CD4-positive, CD25-positive, alpha-beta regulatory T cell (primary cell): ENCODE results near the gene KCNG3. TPM values are rescaled to one million over a fixed set of nuclear protein-coding genes. Genes with fewer than 3 reads are reported as not detected.

ENCODE experiments used
- ATAC-seq, 2 donors: fragments of 150-1000 bp; cut with Tn5 transposase; one replicate each; pipeline ENCODE4 v1.10.0; 2021; ENCODE audit warnings: low read depth in 2 of 2, moderate number of reproducible peaks in 2 of 2, moderate library complexity in 1 of 2
- DNase-seq, 3 donors: peaks; one replicate each; pipeline versions ENCODE4 v3.0.0 to v3.0.0-alpha.2; 2012 to 2022; ENCODE audit warnings: mixed read lengths in 1 of 3
- H3K27ac ChIP-seq: one replicate; pipeline ENCODE4 v1.7.0; 2013; ENCODE audit warnings: mild to moderate bottlenecking, low read length; ENCODE audit not compliant: insufficient read depth, poor library complexity, severe bottlenecking
- H3K27me3 ChIP-seq: one replicate; pipeline ENCODE4 v1.7.0; 2013; ENCODE audit warnings: low read length; ENCODE audit not compliant: control insufficient read depth, insufficient read depth
- H3K36me3 ChIP-seq: one replicate; pipeline ENCODE4 v1.7.0; 2013; ENCODE audit warnings: mild to moderate bottlenecking, low read length, moderate library complexity; ENCODE audit not compliant: control insufficient read depth, insufficient read depth
- H3K4me1 ChIP-seq: 2 replicates; pipeline ENCODE4 v1.7.0; 2013; ENCODE audit warnings: mild to moderate bottlenecking, low read length; ENCODE audit not compliant: insufficient read depth, control insufficient read depth, poor library complexity, severe bottlenecking
- H3K4me3 ChIP-seq: one replicate; pipeline ENCODE4 v1.7.0; 2013; ENCODE audit warnings: low read depth, mild to moderate bottlenecking, low read length, moderate library complexity
- H3K9me3 ChIP-seq, 2 experiments: 1 replicate in 1 of 2; 2 replicates in 1 of 2; pipeline ENCODE4 v1.7.0; 2013; ENCODE audit warnings: low read length in 2 of 2, mild to moderate bottlenecking in 1 of 2, moderate library complexity in 1 of 2; ENCODE audit not compliant: control insufficient read depth in 2 of 2
- H3K27ac Mint-ChIP-seq, 3 donors: one replicate each; pipeline ENCODE4 v1.8.0; 2020 to 2022; ENCODE audit warnings: mild to moderate bottlenecking in 3 of 3, mixed read lengths in 3 of 3, moderate library complexity in 2 of 3
- H3K27me3 Mint-ChIP-seq: one replicate; pipeline ENCODE4 v1.8.0; 2022; ENCODE audit warnings: mild to moderate bottlenecking, mixed read lengths
- H3K36me3 Mint-ChIP-seq: one replicate; pipeline ENCODE4 v1.8.0; 2020; ENCODE audit warnings: mixed read lengths
- H3K4me1 Mint-ChIP-seq, 4 donors: one replicate each; pipeline ENCODE4 v1.8.0; 2020 to 2022; ENCODE audit warnings: mixed read lengths in 4 of 4, mild to moderate bottlenecking in 1 of 4
- H3K4me3 Mint-ChIP-seq, 4 donors: one replicate each; pipeline ENCODE4 v1.8.0; 2020 to 2022; ENCODE audit warnings: mild to moderate bottlenecking in 4 of 4, mixed read lengths in 4 of 4, moderate library complexity in 3 of 4
- H3K9me3 Mint-ChIP-seq, 7 donors: one replicate each; pipeline ENCODE4 v1.8.0; 2020 to 2022; ENCODE audit warnings: mixed read lengths in 7 of 7, mild to moderate bottlenecking in 3 of 7, moderate library complexity in 2 of 7
- polyA plus RNA-seq, 4 donors: library from polyadenylated mRNA; unstranded; fragments of 300-500 nt; fragmentation: Illumina TruSeq; gene quantifications; one replicate each; pipeline ENCODE4 v1.2.3, GENCODE V29; 2021
- total RNA-seq: library from RNA; stranded (reverse); gene quantifications from one replicate; pipeline ENCODE4 v1.2.3, GENCODE V29; 2022

The KCNG3 gene
- total and polyA plus RNA-seq, 5 donors from 2014 or later = not detected

DNA sequence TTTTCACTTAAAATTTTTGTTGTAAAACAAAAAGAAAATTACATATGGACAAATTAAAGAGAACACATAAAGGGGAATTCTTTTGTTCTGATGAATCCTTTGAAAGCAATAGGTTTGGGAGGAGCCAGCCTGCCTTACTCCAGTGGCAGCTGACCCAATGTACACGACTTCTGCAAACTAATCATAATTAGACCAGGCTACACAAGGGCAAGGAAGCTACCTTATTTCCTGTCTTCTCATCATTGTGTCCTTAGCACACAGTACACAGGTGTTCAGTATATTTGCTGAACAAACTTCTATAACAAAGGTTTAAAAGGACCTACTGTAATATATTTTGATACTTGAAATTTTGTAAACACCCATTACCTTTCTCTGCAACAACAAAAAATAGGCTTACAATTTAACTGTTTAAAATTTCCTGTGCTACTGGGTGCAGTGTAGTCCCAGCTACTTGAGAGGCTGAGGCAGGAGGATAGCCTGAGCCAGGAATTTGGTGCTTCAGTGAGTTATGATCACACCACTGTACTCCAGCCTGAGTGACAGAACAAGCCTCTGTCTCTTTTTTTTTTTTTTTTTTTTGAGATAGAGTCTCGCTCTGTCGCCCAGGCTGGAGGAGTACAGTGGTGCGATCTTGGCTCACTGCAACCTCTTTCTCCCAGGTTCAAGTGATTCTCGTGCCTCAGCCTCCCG is 18.9 kb downstream of the KCNG3 start:
- Mint-ChIP-seq H3K27me3 (peaks cover 3% of the 10 kb centered on the region), H3K27ac (no peak overlapping the region), H3K4me1 (no peaks in the 10 kb centered on the region), H3K4me3 (no peak overlapping the region), H3K36me3 (no peaks in the 10 kb centered on the region), H3K9me3 (no peaks in the 10 kb centered on the region)
- Histone ChIP-seq H3K4me1 (no peaks in the 10 kb centered on the region), H3K4me3 (no peak overlapping the region), H3K9me3 (no peaks in the 10 kb centered on the region), H3K36me3 (no peaks in the 10 kb centered on the region), H3K27ac (no peak overlapping the region), H3K27me3 (no peaks in the 10 kb centered on the region)
- no peak for ATAC-seq
- no peak for DNase-seq

DNA sequence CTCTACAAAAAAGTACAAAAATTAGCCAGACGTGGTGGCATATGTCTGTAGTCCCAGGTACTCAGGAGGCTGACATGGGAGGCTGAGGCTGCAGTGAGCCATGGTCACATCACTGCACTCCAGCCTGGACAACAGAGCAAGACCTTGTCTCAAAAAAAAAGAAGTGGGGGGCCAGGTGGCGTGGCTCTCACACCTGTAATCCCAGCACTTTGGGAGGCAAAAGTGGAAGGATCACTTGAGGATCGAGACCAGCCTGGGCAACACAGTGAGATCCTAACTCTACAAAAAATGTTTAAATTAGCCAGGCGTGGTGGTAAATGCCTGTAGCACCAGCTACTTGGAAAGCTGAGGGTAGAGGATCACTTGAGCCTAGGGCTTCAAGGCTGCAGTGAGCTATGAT is 23.1 kb downstream of the KCNG3 start:
- ATAC-seq (no peak), DNase-seq (no peak)
- H3K9me3 ChIP-seq = no peaks in the 10 kb centered on the region
- H3K36me3 ChIP-seq = no peaks in the 10 kb centered on the region
- no peaks in the 10 kb centered on the region for H3K4me1 ChIP-seq
- Mint-ChIP-seq H3K36me3 (no peaks in the 10 kb centered on the region), H3K4me3 (no peak overlapping the region), H3K27ac (no peak overlapping the region), H3K4me1 (no peaks in the 10 kb centered on the region), H3K27me3 (peaks cover 7% of the 10 kb centered on the region), H3K9me3 (no peaks in the 10 kb centered on the region)
- H3K27me3 ChIP-seq = no peaks in the 10 kb centered on the region
- no peak overlapping the region for H3K27ac ChIP-seq
- no peak overlapping the region for H3K4me3 ChIP-seq

DNA sequence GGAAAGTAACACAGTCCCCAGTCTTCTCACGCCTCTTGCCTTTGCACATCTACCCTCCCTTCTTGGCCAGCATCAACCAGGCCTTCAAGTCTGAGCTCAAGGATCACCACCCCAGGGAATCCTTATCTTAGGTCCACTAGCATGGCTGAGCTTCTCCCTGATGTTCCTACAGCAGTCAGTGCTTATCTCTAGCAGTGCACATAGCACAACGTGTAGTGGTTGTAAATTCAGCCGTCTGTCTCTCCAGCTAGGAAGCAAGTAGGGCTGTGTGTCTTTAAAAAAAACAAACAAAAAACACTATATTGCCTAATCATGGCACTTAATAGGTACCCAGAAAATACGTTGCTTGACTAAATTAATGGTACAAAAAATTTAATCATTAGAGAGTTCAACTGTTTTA is 29.2 kb downstream of the KCNG3 start:
- Mint-ChIP-seq H3K36me3 (no peaks in the 10 kb centered on the region), H3K4me3 (no peak overlapping the region), H3K27ac (no peak overlapping the region), H3K9me3 (no peaks in the 10 kb centered on the region), H3K4me1 (no peaks in the 10 kb centered on the region), H3K27me3 (peaks cover 14% of the 10 kb centered on the region)
- Histone ChIP-seq H3K27me3 (no peaks in the 10 kb centered on the region), H3K27ac (no peak overlapping the region), H3K9me3 (no peaks in the 10 kb centered on the region), H3K36me3 (no peaks in the 10 kb centered on the region), H3K4me3 (no peak overlapping the region), H3K4me1 (no peaks in the 10 kb centered on the region)
- DNase-seq (no peak), ATAC-seq (no peak)

DNA sequence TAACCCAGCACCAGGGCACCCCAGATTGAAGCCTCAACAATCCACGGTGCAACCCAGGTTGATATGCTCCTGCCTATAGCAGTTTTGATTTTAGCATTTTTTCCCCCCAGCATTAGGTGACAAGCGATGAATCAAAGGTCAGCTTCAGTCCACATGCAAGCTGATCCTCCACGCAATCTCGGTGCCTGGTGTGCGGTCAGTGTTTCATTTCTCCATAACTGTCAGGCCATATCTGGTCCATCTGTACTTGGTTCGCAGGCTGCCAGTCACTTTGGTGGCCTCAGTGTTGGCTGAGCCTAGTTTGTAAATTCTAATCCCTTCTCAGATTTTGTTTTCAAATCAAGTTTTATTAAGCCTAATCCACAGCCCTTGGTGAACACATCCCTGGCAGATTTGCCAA is 30.2 kb downstream of the KCNG3 start:
- peak overlapping the region in 1 of 3 donors; percentile 18 for H3K27ac Mint-ChIP-seq
- Histone ChIP-seq H3K9me3 (no peaks in the 10 kb centered on the region), H3K36me3 (no peaks in the 10 kb centered on the region), H3K27ac (no peak overlapping the region), H3K4me1 (no peaks in the 10 kb centered on the region), H3K4me3 (no peak overlapping the region), H3K27me3 (no peaks in the 10 kb centered on the region)
- H3K4me3 Mint-ChIP-seq = no peak overlapping the region
- H3K4me1 Mint-ChIP-seq = no peaks in the 10 kb centered on the region
- H3K36me3 Mint-ChIP-seq = peaks cover 4% of the 10 kb centered on the region
- no peak for DNase-seq
- no peaks in the 10 kb centered on the region for H3K9me3 Mint-ChIP-seq
- no peak for ATAC-seq
- peaks cover 19% of the 10 kb centered on the region for H3K27me3 Mint-ChIP-seq

DNA sequence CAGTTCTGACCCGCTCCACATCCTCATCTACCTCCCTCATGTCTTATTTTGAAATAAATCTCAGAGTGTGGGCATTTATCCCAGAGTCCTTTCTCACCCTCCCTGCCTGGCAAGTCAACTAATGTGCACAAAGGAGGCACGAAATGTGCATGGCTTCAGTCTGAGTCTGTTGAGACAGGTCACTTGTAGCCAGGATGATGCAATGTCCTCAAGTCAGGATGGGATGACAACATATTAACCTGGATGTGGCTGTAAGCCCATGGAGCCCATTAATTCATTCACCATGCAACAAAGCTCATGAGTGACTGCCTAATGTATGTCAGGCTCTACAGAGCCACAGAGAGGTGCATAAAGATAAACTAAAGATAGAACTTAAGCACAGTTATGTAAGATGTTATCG is 34.5 kb downstream of the KCNG3 start:
- no peak for ATAC-seq
- Histone ChIP-seq H3K27ac (no peak overlapping the region), H3K4me1 (no peaks in the 10 kb centered on the region), H3K36me3 (no peaks in the 10 kb centered on the region), H3K9me3 (no peaks in the 10 kb centered on the region), H3K4me3 (no peak overlapping the region), H3K27me3 (no peaks in the 10 kb centered on the region)
- H3K4me3 Mint-ChIP-seq = no peak overlapping the region
- H3K9me3 Mint-ChIP-seq = no peaks in the 10 kb centered on the region
- peaks cover 15% of the 10 kb centered on the region for H3K27me3 Mint-ChIP-seq
- H3K36me3 Mint-ChIP-seq = peaks cover 4% of the 10 kb centered on the region
- no peak for DNase-seq
- H3K27ac Mint-ChIP-seq = no peak overlapping the region
- no peaks in the 10 kb centered on the region for H3K4me1 Mint-ChIP-seq

DNA sequence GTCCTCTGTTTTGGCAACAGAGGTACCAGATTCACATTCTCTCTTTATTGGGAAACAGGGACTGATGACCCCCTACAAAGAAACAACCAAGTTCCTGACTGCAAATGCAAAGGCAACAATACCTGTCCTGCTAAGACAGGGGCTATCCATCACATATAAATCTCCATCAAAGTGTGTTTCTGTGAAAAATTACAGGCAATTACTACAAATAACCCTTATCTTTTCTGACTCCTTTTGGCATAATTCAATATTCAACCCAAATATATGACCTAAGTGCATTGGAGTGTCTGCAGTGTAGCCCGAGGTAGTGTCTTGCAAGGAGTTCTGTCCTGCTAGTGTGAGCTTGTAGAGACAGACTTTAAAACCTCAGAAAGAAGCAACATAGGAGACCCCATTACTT is 35.4 kb downstream of the KCNG3 start:
- no peaks in the 10 kb centered on the region for H3K36me3 ChIP-seq
- no peak for ATAC-seq
- H3K27me3 ChIP-seq = no peaks in the 10 kb centered on the region
- H3K9me3 Mint-ChIP-seq = peaks cover 0 to 2% (median 0%) of the 10 kb centered on the region in 7 donors
- no peaks in the 10 kb centered on the region for H3K4me1 Mint-ChIP-seq
- no peak overlapping the region for H3K4me3 ChIP-seq
- DNase-seq = no peak
- no peaks in the 10 kb centered on the region for H3K4me1 ChIP-seq
- H3K27me3 Mint-ChIP-seq = peaks cover 16% of the 10 kb centered on the region
- H3K27ac Mint-ChIP-seq = no peak overlapping the region
- no peak overlapping the region for H3K4me3 Mint-ChIP-seq
- peaks cover 4% of the 10 kb centered on the region for H3K36me3 Mint-ChIP-seq
- no peak overlapping the region for H3K27ac ChIP-seq
- H3K9me3 ChIP-seq = no peaks in the 10 kb centered on the region

DNA sequence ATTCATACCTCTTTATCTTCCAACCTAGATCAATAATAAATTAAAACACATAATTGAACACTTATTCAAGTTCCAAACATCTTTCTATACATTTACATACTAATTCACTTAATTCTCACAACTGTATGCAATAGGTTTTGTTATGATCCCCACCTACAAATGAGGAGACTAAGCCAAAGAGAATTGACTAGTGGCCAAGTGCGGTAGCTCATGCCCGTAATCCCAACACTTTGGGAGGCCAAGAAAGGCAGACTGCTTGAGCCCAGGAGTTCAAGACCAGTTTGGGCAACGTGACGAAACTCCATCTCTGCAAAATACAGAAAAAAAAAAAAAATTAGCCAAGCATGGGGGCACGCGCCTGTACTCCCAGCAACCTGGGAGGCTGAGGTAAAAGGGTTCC is 36.8 kb downstream of the KCNG3 start:
- no peak overlapping the region for H3K27ac Mint-ChIP-seq
- H3K36me3 Mint-ChIP-seq = peaks cover 4% of the 10 kb centered on the region
- Histone ChIP-seq H3K27ac (no peak overlapping the region), H3K36me3 (no peaks in the 10 kb centered on the region), H3K4me3 (no peak overlapping the region), H3K4me1 (no peaks in the 10 kb centered on the region), H3K27me3 (no peaks in the 10 kb centered on the region), H3K9me3 (no peaks in the 10 kb centered on the region)
- no peak overlapping the region for H3K4me3 Mint-ChIP-seq
- peaks cover 16% of the 10 kb centered on the region for H3K27me3 Mint-ChIP-seq
- H3K4me1 Mint-ChIP-seq = no peaks in the 10 kb centered on the region
- ATAC-seq = no peak
- H3K9me3 Mint-ChIP-seq = peaks cover 0 to 2% (median 0%) of the 10 kb centered on the region in 7 donors
- DNase-seq = no peak

DNA sequence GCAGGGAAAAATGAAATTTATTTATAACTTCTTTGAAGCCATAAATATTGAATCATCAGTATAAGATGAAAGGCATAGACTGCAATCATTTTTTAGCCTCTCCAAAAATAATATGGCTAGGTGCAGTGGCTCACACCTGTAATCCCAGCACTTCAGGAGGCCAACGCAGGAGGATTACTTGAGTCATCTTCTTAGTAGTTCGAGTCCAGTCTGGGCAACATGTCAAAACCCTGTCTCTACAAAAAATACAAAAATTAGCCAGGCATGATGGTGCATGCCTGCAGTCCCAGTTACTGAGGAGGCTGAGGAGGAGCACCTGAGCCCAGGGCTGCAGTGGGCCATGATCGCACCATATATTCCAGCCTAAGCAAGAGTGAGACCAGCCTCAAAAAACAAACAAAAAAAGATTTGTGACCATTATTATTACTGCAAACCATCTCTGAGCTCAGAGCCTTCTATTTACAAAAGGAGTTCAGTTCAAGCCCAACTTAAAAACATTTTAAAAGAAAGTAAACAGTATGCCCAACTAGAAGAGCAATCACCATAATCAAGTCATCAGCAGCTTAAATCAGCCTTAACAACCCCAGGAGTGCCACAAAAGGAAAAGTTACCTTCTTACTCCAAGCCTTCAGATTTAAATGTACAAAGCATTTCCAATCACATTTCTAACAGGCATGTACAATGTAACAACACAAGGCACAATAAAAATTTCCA is 37.5 kb downstream of the KCNG3 start:
- Mint-ChIP-seq H3K4me1 (no peaks in the 10 kb centered on the region), H3K27ac (no peak overlapping the region), H3K9me3 (peaks cover 0 to 2% (median 0%) of the 10 kb centered on the region in 7 donors), H3K36me3 (peaks cover 4% of the 10 kb centered on the region), H3K27me3 (peaks cover 16% of the 10 kb centered on the region), H3K4me3 (no peak overlapping the region)
- ATAC-seq (no peak), DNase-seq (no peak)
- no peak overlapping the region for H3K27ac ChIP-seq
- no peaks in the 10 kb centered on the region for H3K9me3 ChIP-seq
- no peaks in the 10 kb centered on the region for H3K36me3 ChIP-seq
- no peaks in the 10 kb centered on the region for H3K27me3 ChIP-seq
- H3K4me1 ChIP-seq = no peaks in the 10 kb centered on the region
- no peak overlapping the region for H3K4me3 ChIP-seq
